Caco-2 (cell line): ENCODE measurements around the gene DPYSL4. TPM values are rescaled to one million over a fixed set of nuclear protein-coding genes. Genes with fewer than 3 reads are reported as not detected.

Experiments used
- BruUV-seq: library from RNA; stranded (reverse); fragments of 400-500 nt; replicated peaks from 2 replicates; lab custom pipeline; 2021; lab: Mats Ljungman, UMichigan
- CTCF ChIA-PET: fragments of 300-600 bp; sonication (Branson Sonifier 250); formaldehyde crosslinking; loops from one replicate; lab custom pipeline; 2022; ENCODE audit warnings: antibody characterized with exemption; lab: Charles Lee
- POLR2A ChIA-PET: fragments of 300-600 bp; sonication (Branson Sonifier 250); formaldehyde crosslinking; loops from one replicate; lab custom pipeline; 2022; ENCODE audit warnings: antibody characterized with exemption; lab: Charles Lee
- DNase-seq, 2 experiments: peaks; one replicate each; pipeline versions ENCODE4 v3.0.0 to v3.0.0-alpha.2; 2020 to 2022
- H3K27me3 ChIP-seq: replicated peaks from 2 replicates; pipeline ENCODE4 v1.6.0; 2011; ENCODE audit warnings: low read length; ENCODE audit not compliant: control insufficient read depth, insufficient read depth
- H3K36me3 ChIP-seq: 2 replicates; pipeline ENCODE4 v1.5.1; 2011; ENCODE audit warnings: low read length; ENCODE audit not compliant: control insufficient read depth, insufficient read depth
- H3K4me1 ChIP-seq: fragments of 250-450 bp; sonication (Bioruptor Pico); 2 replicates; pipeline ENCODE4 v1.5.1; 2020; ENCODE audit warnings: mild to moderate bottlenecking
- H3K4me3 ChIP-seq: 2 replicates; pipeline ENCODE4 v1.5.1; 2011; ENCODE audit warnings: low read depth, mild to moderate bottlenecking, control low read depth, low read length
- H3K9me3 ChIP-seq: fragments of 250-450 bp; sonication (Bioruptor Pico); 2 replicates; pipeline ENCODE4 v1.5.1; 2020; ENCODE audit warnings: mild to moderate bottlenecking, moderate library complexity
- H3K27ac Mint-ChIP-seq: one replicate; pipeline ENCODE4 v1.8.0; 2022; ENCODE audit warnings: mixed read lengths; ENCODE audit not compliant: unreplicated experiment
- H3K27me3 Mint-ChIP-seq: one replicate; pipeline ENCODE4 v1.8.0; 2022; ENCODE audit warnings: mixed read lengths; ENCODE audit not compliant: insufficient read depth, unreplicated experiment
- H3K36me3 Mint-ChIP-seq: one replicate; pipeline ENCODE4 v1.8.0; 2022; ENCODE audit warnings: mild to moderate bottlenecking, mixed read lengths; ENCODE audit not compliant: insufficient read depth, unreplicated experiment
- H3K4me1 Mint-ChIP-seq: one replicate; pipeline ENCODE4 v1.8.0; 2022; ENCODE audit warnings: low read depth, mixed read lengths; ENCODE audit not compliant: unreplicated experiment
- H3K4me3 Mint-ChIP-seq: one replicate; pipeline ENCODE4 v1.8.0; 2022; ENCODE audit warnings: mild to moderate bottlenecking, moderate library complexity, mixed read lengths; ENCODE audit not compliant: unreplicated experiment
- H3K9me3 Mint-ChIP-seq: one replicate; pipeline ENCODE4 v1.8.0; 2022; ENCODE audit warnings: mixed read lengths; ENCODE audit not compliant: unreplicated experiment
- CTCF ChIP-seq, 2 experiments: fragments of 200-600 bp in 1 of 2; IDR thresholded peaks; 1 replicate in 1 of 2; 2 replicates in 1 of 2; pipeline versions ENCODE4 v1.5.1 to v1.8.0; 2011 to 2022; ENCODE audit warnings: antibody characterized with exemption in 1 of 2, control low read depth in 1 of 2, inconsistent platforms in 1 of 2, low read depth in 1 of 2, low read length in 1 of 2, mild to moderate bottlenecking in 1 of 2, moderate library complexity in 1 of 2; ENCODE audit not compliant: insufficient read depth in 1 of 2, severe bottlenecking in 1 of 2, unreplicated experiment in 1 of 2
- intact Hi-C: fragments of 100-400 bp; cut with micrococcal nuclease; formaldehyde crosslinking; loops from one replicate; pipeline ENCODE4 v1.10.0; 2022; ENCODE audit not compliant: unreplicated experiment
- total RNA-seq: library from RNA; stranded (reverse); gene quantifications from 2 replicates; pipeline ENCODE4 v1.2.3, GENCODE V29; 2022

DPYSL4 gene
- total RNA-seq, 1 experiment from 2014 or later = not detected

GRCh38 chr10:132232023-132232951 lies 45.5 kb downstream of the DPYSL4 start:
- Histone ChIP-seq H3K27me3 (no peaks in the 10 kb centered on the region), H3K36me3 (no peaks in the 10 kb centered on the region), H3K4me1 (no peaks in the 10 kb centered on the region), H3K9me3 (no peaks in the 10 kb centered on the region), H3K4me3 (no peak overlapping the region)
- no TSS peak for BruUV-seq
- no peak overlapping the region for H3K27ac Mint-ChIP-seq
- no peak overlapping the region for H3K4me3 Mint-ChIP-seq
- POLR2A ChIA-PET = no interaction called here
- peak in 1 of 2 experiments; percentile 17 for DNase-seq
- no peaks in the 10 kb centered on the region for H3K27me3 Mint-ChIP-seq
- no peaks in the 10 kb centered on the region for H3K4me1 Mint-ChIP-seq
- no peak for TF ChIP-seq CTCF (IDR thresholded peaks at IDR 0.05; ENCODE audit: insufficient read depth in 1 of 2, low read depth in 1 of 2, low read length in 1 of 2, severe bottlenecking in 1 of 2, unreplicated experiment in 1 of 2)
- CTCF ChIA-PET = no interaction called here
- intact Hi-C loops = no loop called here
- H3K36me3 Mint-ChIP-seq = no peaks in the 10 kb centered on the region
- H3K9me3 Mint-ChIP-seq = no peaks in the 10 kb centered on the region

- no TSS peak for BruUV-seq
Observed at GRCh38 chr10:132232981-132233380, 46.2 kb downstream of the DPYSL4 start.

More at GRCh38 chr10:132232981-132233380, 46.2 kb downstream of the DPYSL4 start:
- no peaks in the 10 kb centered on the region for H3K4me1 Mint-ChIP-seq
- Histone ChIP-seq H3K9me3 (no peaks in the 10 kb centered on the region), H3K4me1 (no peaks in the 10 kb centered on the region), H3K36me3 (no peaks in the 10 kb centered on the region), H3K27me3 (no peaks in the 10 kb centered on the region), H3K4me3 (no peak overlapping the region)
- H3K27me3 Mint-ChIP-seq = no peaks in the 10 kb centered on the region
- intact Hi-C loops = no loop called here
- DNase-seq = no peak
- ChIA-PET CTCF (no interaction called here), POLR2A (no interaction called here)
- H3K36me3 Mint-ChIP-seq = no peaks in the 10 kb centered on the region
- no peak overlapping the region for H3K4me3 Mint-ChIP-seq
- TF ChIP-seq CTCF (IDR thresholded peaks at IDR 0.05; ENCODE audit: insufficient read depth in 1 of 2, low read depth in 1 of 2, low read length in 1 of 2, severe bottlenecking in 1 of 2, unreplicated experiment in 1 of 2) = no peak
- H3K9me3 Mint-ChIP-seq = no peaks in the 10 kb centered on the region
- no peak overlapping the region for H3K27ac Mint-ChIP-seq
